SK-N-SH (cell line): ENCODE data around the gene STAMBP.

ENCODE experiments used
- CTCF ChIP-seq: fragments of 200-600 bp; sonication (generic); IDR thresholded peaks from 2 replicates; pipeline ENCODE4 v1.6.1; 2017; ENCODE audit warnings: antibody characterized with exemption, mild to moderate bottlenecking, moderate library complexity
- EZH2phosphoT487 ChIP-seq: fragments of 200-600 bp; sonication (generic); IDR thresholded peaks from 2 replicates; pipeline ENCODE4 v1.6.1; 2017; ENCODE audit warnings: low read depth, mixed run types, mild to moderate bottlenecking, antibody characterized with exemption, moderate library complexity, borderline replicate concordance
- GABPA ChIP-seq: IDR thresholded peaks from 2 replicates; pipeline ENCODE4 v1.4.0; 2012; ENCODE audit warnings: low read depth, mild to moderate bottlenecking
- POLR2AphosphoS5 ChIP-seq: IDR thresholded peaks from 2 replicates; pipeline ENCODE4 v1.6.1; 2012; ENCODE audit warnings: low read depth, low read length
- RFX5 ChIP-seq: IDR thresholded peaks from 2 replicates; pipeline ENCODE4 v1.6.1; 2012; ENCODE audit warnings: mild to moderate bottlenecking, improper control_type of control experiment, low read length
- TF ChIP-seq, protein P1 (sequence below): IDR thresholded peaks from 2 replicates; pipeline ENCODE4 v1.6.1; 2012; ENCODE audit warnings: mild to moderate bottlenecking, low read depth, low read length, moderate library complexity
- TF ChIP-seq, protein P2 (sequence below): IDR thresholded peaks from 2 replicates; pipeline ENCODE4 v1.4.0; 2012; ENCODE audit warnings: low read depth, borderline replicate concordance

DNA sequence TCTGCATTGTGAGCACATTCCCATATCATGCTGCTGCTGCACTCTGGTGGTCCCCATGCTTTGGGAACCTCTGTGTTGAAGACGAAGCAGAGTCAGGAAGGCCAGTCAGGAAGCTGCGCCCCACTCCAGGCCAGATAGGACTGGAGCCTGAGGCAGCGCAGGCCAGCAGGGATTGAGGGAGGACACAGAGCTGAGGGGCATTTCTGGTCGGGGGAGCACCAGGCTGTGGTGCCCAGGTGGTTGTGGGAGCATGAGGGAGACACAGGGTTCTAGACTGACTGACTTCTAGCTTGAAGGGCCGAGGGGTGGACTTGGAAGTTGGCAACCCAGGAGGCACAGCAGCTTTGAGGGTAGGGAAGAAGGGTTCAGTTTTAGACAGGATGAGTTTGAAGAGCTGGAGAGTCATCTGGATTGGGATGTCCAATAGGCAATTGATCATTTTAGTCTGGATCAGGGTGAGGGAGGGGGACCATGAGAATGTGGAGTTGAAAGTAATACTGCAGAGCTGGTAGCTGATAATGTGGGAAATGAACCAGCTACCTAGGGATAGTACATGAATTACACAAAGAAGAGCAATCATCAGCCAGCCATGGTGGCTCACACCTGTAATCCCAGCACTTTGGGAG, 62.6 kb downstream of the STAMBP start:
- TF ChIP-seq CTCF (no peak), GABPA (no peak), RFX5 (no peak), POLR2AphosphoS5 (no peak), EZH2phosphoT487 (no peak)
- TF ChIP-seq, protein P1, sequence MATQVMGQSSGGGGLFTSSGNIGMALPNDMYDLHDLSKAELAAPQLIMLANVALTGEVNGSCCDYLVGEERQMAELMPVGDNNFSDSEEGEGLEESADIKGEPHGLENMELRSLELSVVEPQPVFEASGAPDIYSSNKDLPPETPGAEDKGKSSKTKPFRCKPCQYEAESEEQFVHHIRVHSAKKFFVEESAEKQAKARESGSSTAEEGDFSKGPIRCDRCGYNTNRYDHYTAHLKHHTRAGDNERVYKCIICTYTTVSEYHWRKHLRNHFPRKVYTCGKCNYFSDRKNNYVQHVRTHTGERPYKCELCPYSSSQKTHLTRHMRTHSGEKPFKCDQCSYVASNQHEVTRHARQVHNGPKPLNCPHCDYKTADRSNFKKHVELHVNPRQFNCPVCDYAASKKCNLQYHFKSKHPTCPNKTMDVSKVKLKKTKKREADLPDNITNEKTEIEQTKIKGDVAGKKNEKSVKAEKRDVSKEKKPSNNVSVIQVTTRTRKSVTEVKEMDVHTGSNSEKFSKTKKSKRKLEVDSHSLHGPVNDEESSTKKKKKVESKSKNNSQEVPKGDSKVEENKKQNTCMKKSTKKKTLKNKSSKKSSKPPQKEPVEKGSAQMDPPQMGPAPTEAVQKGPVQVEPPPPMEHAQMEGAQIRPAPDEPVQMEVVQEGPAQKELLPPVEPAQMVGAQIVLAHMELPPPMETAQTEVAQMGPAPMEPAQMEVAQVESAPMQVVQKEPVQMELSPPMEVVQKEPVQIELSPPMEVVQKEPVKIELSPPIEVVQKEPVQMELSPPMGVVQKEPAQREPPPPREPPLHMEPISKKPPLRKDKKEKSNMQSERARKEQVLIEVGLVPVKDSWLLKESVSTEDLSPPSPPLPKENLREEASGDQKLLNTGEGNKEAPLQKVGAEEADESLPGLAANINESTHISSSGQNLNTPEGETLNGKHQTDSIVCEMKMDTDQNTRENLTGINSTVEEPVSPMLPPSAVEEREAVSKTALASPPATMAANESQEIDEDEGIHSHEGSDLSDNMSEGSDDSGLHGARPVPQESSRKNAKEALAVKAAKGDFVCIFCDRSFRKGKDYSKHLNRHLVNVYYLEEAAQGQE, result no peak
- TF ChIP-seq, protein P2, sequence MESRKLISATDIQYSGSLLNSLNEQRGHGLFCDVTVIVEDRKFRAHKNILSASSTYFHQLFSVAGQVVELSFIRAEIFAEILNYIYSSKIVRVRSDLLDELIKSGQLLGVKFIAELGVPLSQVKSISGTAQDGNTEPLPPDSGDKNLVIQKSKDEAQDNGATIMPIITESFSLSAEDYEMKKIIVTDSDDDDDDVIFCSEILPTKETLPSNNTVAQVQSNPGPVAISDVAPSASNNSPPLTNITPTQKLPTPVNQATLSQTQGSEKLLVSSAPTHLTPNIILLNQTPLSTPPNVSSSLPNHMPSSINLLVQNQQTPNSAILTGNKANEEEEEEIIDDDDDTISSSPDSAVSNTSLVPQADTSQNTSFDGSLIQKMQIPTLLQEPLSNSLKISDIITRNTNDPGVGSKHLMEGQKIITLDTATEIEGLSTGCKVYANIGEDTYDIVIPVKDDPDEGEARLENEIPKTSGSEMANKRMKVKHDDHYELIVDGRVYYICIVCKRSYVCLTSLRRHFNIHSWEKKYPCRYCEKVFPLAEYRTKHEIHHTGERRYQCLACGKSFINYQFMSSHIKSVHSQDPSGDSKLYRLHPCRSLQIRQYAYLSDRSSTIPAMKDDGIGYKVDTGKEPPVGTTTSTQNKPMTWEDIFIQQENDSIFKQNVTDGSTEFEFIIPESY, result no peak
